IMR-90 (cell line): ENCODE data around the gene SCFD2. TPM values are rescaled to one million over a fixed set of nuclear protein-coding genes. Genes with fewer than 3 reads are reported as not detected.

Experiments
- ATAC-seq: fragments of 200-7000 bp; cut with Tn5 transposase; 2 replicates; pipeline ENCODE4 v1.9.1; 2020; ENCODE audit warnings: low read depth, mild to moderate bottlenecking, moderate library complexity
- BruUV-seq: library from RNA; stranded (reverse); fragments of 400-500 nt; replicated peaks from 2 replicates; lab custom pipeline; 2021; lab: Mats Ljungman, UMichigan
- CTCF ChIA-PET: fragments of 300-600 bp; formaldehyde crosslinking; extraction: SDS; loops from one replicate; lab custom pipeline; 2021; ENCODE audit warnings: antibody characterized with exemption; lab: Yijun Ruan, JAX
- POLR2A ChIA-PET: fragments of 300-600 bp; sonication (Branson Sonifier 250); formaldehyde crosslinking; loops from one replicate; lab custom pipeline; 2022; ENCODE audit warnings: antibody characterized with exemption; ENCODE audit not compliant: unreplicated experiment; lab: Charles Lee
- DNase-seq: peaks from one replicate; pipeline ENCODE4 v3.0.0; 2013
- H2AFZ ChIP-seq: replicated peaks from 2 replicates; pipeline ENCODE3; 2013; ENCODE audit warnings: low read length, mild to moderate bottlenecking; ENCODE audit not compliant: poor library complexity
- H2AK5ac ChIP-seq: 2 replicates; pipeline ENCODE4 v1.6.1; 2013; ENCODE audit warnings: low read depth, low read length, inconsistent platforms
- H2AK9ac ChIP-seq: replicated peaks from 2 replicates; pipeline ENCODE3; 2013; ENCODE audit warnings: mild to moderate bottlenecking, low read depth, low read length, moderate library complexity; ENCODE audit not compliant: poor library complexity
- H2BK120ac ChIP-seq: 2 replicates; pipeline ENCODE4 v1.6.1; 2013; ENCODE audit warnings: low read depth, low read length, inconsistent platforms
- H2BK15ac ChIP-seq: 3 replicates; pipeline ENCODE4 v1.6.1; 2013; ENCODE audit warnings: low read depth, low read length, inconsistent platforms
- H2BK20ac ChIP-seq: 2 replicates; pipeline ENCODE4 v1.6.1; 2013; ENCODE audit warnings: low read depth, mild to moderate bottlenecking, inconsistent platforms, low read length, moderate library complexity
- H2BK5ac ChIP-seq: 2 replicates; pipeline ENCODE4 v1.6.1; 2013; ENCODE audit warnings: mild to moderate bottlenecking, low read depth, low read length, inconsistent platforms; ENCODE audit not compliant: poor library complexity, severe bottlenecking
- H3K14ac ChIP-seq: replicated peaks from 2 replicates; pipeline ENCODE4 v1.6.1; 2013; ENCODE audit warnings: low read depth, low read length, inconsistent platforms
- H3K18ac ChIP-seq: 2 replicates; pipeline ENCODE4 v1.6.1; 2013; ENCODE audit warnings: low read depth, low read length, control low read depth
- H3K23ac ChIP-seq: 2 replicates; pipeline ENCODE4 v1.6.1; 2013; ENCODE audit warnings: low read depth, low read length, inconsistent platforms
- H3K27ac ChIP-seq: 2 replicates; pipeline ENCODE4 v1.5.1; 2013; ENCODE audit warnings: mild to moderate bottlenecking, control low read depth, low read length; ENCODE audit not compliant: insufficient read depth
- H3K27me3 ChIP-seq: 2 replicates; pipeline ENCODE4 v1.6.1; 2013; ENCODE audit warnings: low read length; ENCODE audit not compliant: control insufficient read depth, insufficient read depth
- H3K36me3 ChIP-seq: 2 replicates; pipeline ENCODE4 v1.6.1; 2013; ENCODE audit warnings: low read length, mixed read lengths; ENCODE audit not compliant: control insufficient read depth, insufficient read depth
- H3K4ac ChIP-seq: 2 replicates; pipeline ENCODE4 v1.6.1; 2013; ENCODE audit warnings: low read depth, low read length, inconsistent platforms
- H3K4me1 ChIP-seq: 2 replicates; pipeline ENCODE4 v1.6.1; 2013; ENCODE audit warnings: low read length, mixed read lengths; ENCODE audit not compliant: control insufficient read depth, insufficient read depth
- H3K4me2 ChIP-seq: 2 replicates; pipeline ENCODE4 v1.6.1; 2013; ENCODE audit warnings: low read depth, mild to moderate bottlenecking, control low read depth, low read length, moderate library complexity
- H3K4me3 ChIP-seq: 2 replicates; pipeline ENCODE4 v1.5.1; 2013; ENCODE audit warnings: low read depth, mild to moderate bottlenecking, control low read depth, low read length, moderate library complexity; ENCODE audit not compliant: insufficient read depth
- H3K56ac ChIP-seq: 2 replicates; pipeline ENCODE4 v1.6.1; 2013; ENCODE audit warnings: low read length, inconsistent platforms; ENCODE audit not compliant: insufficient read depth; ENCODE audit errors: extremely low read depth
- H3K79me1 ChIP-seq, 2 experiments: 2 replicates each; pipeline ENCODE4 v1.6.1; 2013; ENCODE audit warnings: low read length in 2 of 2, inconsistent platforms in 1 of 2, low read depth in 1 of 2
- H3K9ac ChIP-seq: 2 replicates; pipeline ENCODE4 v1.6.1; 2013; ENCODE audit warnings: low read depth, low read length, control low read depth
- H3K9me1 ChIP-seq: 2 replicates; pipeline ENCODE4 v1.6.1; 2013; ENCODE audit warnings: low read length, inconsistent platforms; ENCODE audit not compliant: insufficient read depth
- H3K9me3 ChIP-seq: 2 replicates; pipeline ENCODE4 v1.6.1; 2013; ENCODE audit warnings: low read length; ENCODE audit not compliant: control insufficient read depth, insufficient read depth
- H4K20me1 ChIP-seq: 2 replicates; pipeline ENCODE4 v1.6.1; 2013; ENCODE audit warnings: low read length, inconsistent platforms; ENCODE audit not compliant: insufficient read depth
- H4K5ac ChIP-seq: 2 replicates; pipeline ENCODE4 v1.6.1; 2013; ENCODE audit warnings: mild to moderate bottlenecking, low read depth, low read length, control low read depth
- H4K8ac ChIP-seq, 2 experiments: 2 replicates each; pipeline ENCODE4 v1.6.1; 2013; ENCODE audit warnings: low read depth in 2 of 2, low read length in 2 of 2, control low read depth in 1 of 2, inconsistent platforms in 1 of 2
- H4K91ac ChIP-seq: 2 replicates; pipeline ENCODE4 v1.6.1; 2013; ENCODE audit warnings: low read depth, low read length, inconsistent platforms; ENCODE audit not compliant: insufficient read depth
- BHLHE40 ChIP-seq: fragments of 150-350 bp; IDR thresholded peaks from 2 replicates; pipeline ENCODE4 v1.6.1; 2016; ENCODE audit warnings: mild to moderate bottlenecking, low read depth, low read length
- CEBPB ChIP-seq: IDR thresholded peaks from 2 replicates; pipeline ENCODE4 v1.6.1; 2012; ENCODE audit warnings: low read depth, low read length, improper control_type of control experiment
- CHD1 ChIP-seq: IDR thresholded peaks from 2 replicates; pipeline ENCODE4 v1.6.1; 2012; ENCODE audit warnings: low read depth, low read length, improper control_type of control experiment
- CTCF ChIP-seq: conservative IDR thresholded peaks from 2 replicates; pipeline ENCODE4 v1.5.1; 2012; ENCODE audit warnings: mild to moderate bottlenecking, low read depth, low read length, improper control_type of control experiment
- FOS ChIP-seq: fragments of 150-350 bp; IDR thresholded peaks from 2 replicates; pipeline ENCODE4 v1.6.1; 2016; ENCODE audit warnings: low read depth, low read length
- MAFK ChIP-seq: IDR thresholded peaks from 2 replicates; pipeline ENCODE4 v1.6.1; 2012; ENCODE audit warnings: low read depth, low read length, improper control_type of control experiment
- MAZ ChIP-seq: IDR thresholded peaks from 2 replicates; pipeline ENCODE4 v1.6.1; 2012; ENCODE audit warnings: low read depth, mild to moderate bottlenecking, low read length, improper control_type of control experiment, moderate library complexity, borderline replicate concordance
- MXI1 ChIP-seq: IDR thresholded peaks from 2 replicates; pipeline ENCODE4 v1.6.1; 2012; ENCODE audit warnings: low read depth, mild to moderate bottlenecking, low read length, moderate library complexity, borderline replicate concordance
- NFE2L2 ChIP-seq: fragments of 150-350 bp; IDR thresholded peaks from 2 replicates; pipeline ENCODE4 v1.6.1; 2016; ENCODE audit warnings: low read depth, mild to moderate bottlenecking, low read length
- POLR2A ChIP-seq: IDR thresholded peaks from 2 replicates; pipeline ENCODE4 v1.6.1; 2012; ENCODE audit warnings: mild to moderate bottlenecking, low read depth, low read length
- RAD21 ChIP-seq: IDR thresholded peaks from 2 replicates; pipeline ENCODE4 v1.6.1; 2012; ENCODE audit warnings: low read length, improper control_type of control experiment
- RCOR1 ChIP-seq: IDR thresholded peaks from 2 replicates; pipeline ENCODE4 v1.6.1; 2012; ENCODE audit warnings: mild to moderate bottlenecking, low read length, improper control_type of control experiment; ENCODE audit not compliant: insufficient replicate concordance
- RFX5 ChIP-seq: IDR thresholded peaks from 2 replicates; pipeline ENCODE4 v1.8.0; 2012; ENCODE audit warnings: low read depth, mild to moderate bottlenecking, low read length, moderate library complexity
- SMC3 ChIP-seq: fragments of 150-350 bp; IDR thresholded peaks from 2 replicates; pipeline ENCODE4 v1.6.1; 2016; ENCODE audit warnings: low read depth, mild to moderate bottlenecking, antibody characterized with exemption, low read length, moderate library complexity
- WGBS, 2 experiments: methylation state at CpG; one replicate each; pipeline versions ENCODE4 v1.1.5 to v1.1.7; 2013; ENCODE audit warnings: missing lambda C conversion rate in 2 of 2; ENCODE audit not compliant: insufficient read length in 1 of 2; ENCODE audit errors: extremely low coverage in 2 of 2; 5-methylcytosine and 5-hydroxymethylcytosine counted together
- dilution Hi-C: fragments of 300-500 bp; cut with HindIII; formaldehyde crosslinking; loops from one replicate; pipeline ENCODE4 v1.14.3; 2018; ENCODE audit warnings: low sequenced_read_pairs; ENCODE audit not compliant: unreplicated experiment
- in situ Hi-C: fragments of 300-500 bp; cut with MboI; formaldehyde crosslinking; loops from 3 replicates; pipeline ENCODE4 v1.14.3; 2019; ENCODE audit warnings: low sequenced_read_pairs, inconsistent platforms, mixed read lengths
- intact Hi-C: fragments of 100-400 bp; cut with micrococcal nuclease; formaldehyde crosslinking; loops from 2 replicates; pipeline ENCODE4 v1.10.0; 2022
- polyA plus RNA-seq, 3 experiments: library from polyadenylated mRNA; depleted of rRNA; stranded (reverse); fragments of >200 nt; gene quantifications; 2 replicates each; pipeline ENCODE4 v1.2.3, GENCODE V29; 2012; ENCODE audit warnings: low replicate concordance in 1 of 3
- total RNA-seq: library from RNA; depleted of rRNA; stranded (reverse); fragments of >200 nt; gene quantifications from 2 replicates; pipeline ENCODE4 v1.2.3, GENCODE V29; 2012
- TF ChIP-seq, protein P1 (sequence below): fragments of 150-350 bp; IDR thresholded peaks from 2 replicates; pipeline ENCODE4 v1.6.1; 2017; ENCODE audit warnings: mild to moderate bottlenecking, antibody characterized with exemption, low read length, low read depth
- TF ChIP-seq, protein P2 (sequence below): fragments of 150-350 bp; IDR thresholded peaks from 2 replicates; pipeline ENCODE4 v1.6.1; 2016; ENCODE audit warnings: low read depth, mild to moderate bottlenecking, low read length, moderate library complexity, borderline replicate concordance

The SCFD2 gene
- total and polyA plus RNA-seq, 2 of the 4 experiments (the other 2 are of a cell fraction), result 18.9 to 62.4 TPM

DNA sequence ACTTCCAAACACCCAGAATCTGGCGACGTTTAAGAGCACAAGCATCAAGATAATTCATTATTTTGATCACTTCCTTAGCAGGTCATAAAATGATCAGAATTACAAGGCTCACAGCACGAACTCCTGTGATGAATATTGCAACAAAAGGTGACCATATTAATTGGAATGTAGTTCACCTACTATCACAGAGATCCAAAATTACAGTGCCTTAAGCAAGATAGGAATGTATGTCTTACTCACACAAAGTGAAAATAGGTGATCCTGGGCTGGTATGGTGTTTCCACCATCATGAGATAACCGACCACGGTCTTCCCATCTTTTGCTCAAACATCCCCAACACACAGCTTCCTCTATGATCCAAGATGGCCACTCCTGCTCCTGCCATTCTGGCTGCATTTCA lies 131.2 kb downstream of the SCFD2 start:
- in situ Hi-C loops, result no loop called here
- BruUV-seq, result no TSS peak
- POLR2A ChIA-PET, result no interaction called here

More for the DNA sequence above, 131.2 kb downstream of the SCFD2 start:
- Histone ChIP-seq H2AK9ac (no peak overlapping the region), H4K20me1 (no peaks in the 10 kb centered on the region), H2BK5ac (no peak overlapping the region), H3K9me3 (no peaks in the 10 kb centered on the region), H4K91ac (no peak overlapping the region), H2BK15ac (no peak overlapping the region), H3K4me1 (no peaks in the 10 kb centered on the region), H3K4me2 (no peak overlapping the region), H3K14ac (no peak overlapping the region), H4K8ac (no peak overlapping the region), H3K27ac (no peak overlapping the region), H2AK5ac (no peak overlapping the region), H3K4me3 (no peak overlapping the region), H3K18ac (no peak overlapping the region), H3K36me3 (no peaks in the 10 kb centered on the region), H2BK120ac (no peak overlapping the region), H3K9me1 (0 out of 2 replicates have a peak, but pooled peaks cover 3% of the 10 kb centered on the region), H3K79me1 (peaks cover 0 to 5% of the 10 kb centered on the region in 2 experiments; a peak in 1 of 4 replicates), H2AFZ (no peak overlapping the region), H3K9ac (no peak overlapping the region), H2BK20ac (no peak overlapping the region), H4K5ac (no peak overlapping the region), H3K4ac (no peak overlapping the region), H3K23ac (no peak overlapping the region), H3K56ac (no peak overlapping the region), H3K27me3 (no peaks in the 10 kb centered on the region)
- no peak for DNase-seq
- WGBS, 2 experiments, result no CpG with 5 or more reads among the region's 5 CpGs
- dilution Hi-C loops, result no loop called here
- no peak for ATAC-seq
- TF ChIP-seq MAFK (no peak), CHD1 (no peak), BHLHE40 (no peak), NFE2L2 (no peak), RCOR1 (no peak), MAZ (no peak), RAD21 (no peak), FOS (no peak), MXI1 (no peak), POLR2A (no peak), CEBPB (no peak), RFX5 (no peak), CTCF (no peak), SMC3 (no peak)
- TF ChIP-seq, protein P1, sequence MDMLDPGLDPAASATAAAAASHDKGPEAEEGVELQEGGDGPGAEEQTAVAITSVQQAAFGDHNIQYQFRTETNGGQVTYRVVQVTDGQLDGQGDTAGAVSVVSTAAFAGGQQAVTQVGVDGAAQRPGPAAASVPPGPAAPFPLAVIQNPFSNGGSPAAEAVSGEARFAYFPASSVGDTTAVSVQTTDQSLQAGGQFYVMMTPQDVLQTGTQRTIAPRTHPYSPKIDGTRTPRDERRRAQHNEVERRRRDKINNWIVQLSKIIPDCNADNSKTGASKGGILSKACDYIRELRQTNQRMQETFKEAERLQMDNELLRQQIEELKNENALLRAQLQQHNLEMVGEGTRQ, result no peak
- TF ChIP-seq, protein P2, sequence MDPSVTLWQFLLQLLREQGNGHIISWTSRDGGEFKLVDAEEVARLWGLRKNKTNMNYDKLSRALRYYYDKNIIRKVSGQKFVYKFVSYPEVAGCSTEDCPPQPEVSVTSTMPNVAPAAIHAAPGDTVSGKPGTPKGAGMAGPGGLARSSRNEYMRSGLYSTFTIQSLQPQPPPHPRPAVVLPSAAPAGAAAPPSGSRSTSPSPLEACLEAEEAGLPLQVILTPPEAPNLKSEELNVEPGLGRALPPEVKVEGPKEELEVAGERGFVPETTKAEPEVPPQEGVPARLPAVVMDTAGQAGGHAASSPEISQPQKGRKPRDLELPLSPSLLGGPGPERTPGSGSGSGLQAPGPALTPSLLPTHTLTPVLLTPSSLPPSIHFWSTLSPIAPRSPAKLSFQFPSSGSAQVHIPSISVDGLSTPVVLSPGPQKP, result no peak
- intact Hi-C loops, result no loop called here
- CTCF ChIA-PET, result no interaction called here
